GM19240 (cell line): Measurements from ENCODE around the gene ITPKC.
A peak's percentile ranks its signal among the peaks of the same experiment; 100 is the strongest.

Experiments used
- DNase-seq: peaks from one replicate; pipeline ENCODE4 v3.0.0; 2011; ENCODE audit warnings: low spot score; ENCODE audit not compliant: insufficient read length

ITPKC gene

GRCh38 chr19:40690050-40690692 lies 26.7 kb upstream of the ITPKC start, which contains the start of gene NUMBL:
TSS of gene NUMBL (minus strand) at chr19:40690651. CDS start at chr19:40690483, 168 bp downstream.
- DNase-seq, result no peak

- peak; percentile 84 for DNase-seq
Observed at GRCh38 chr19:40690693-40691420, 26.1 kb upstream of the ITPKC start.

- DNase-seq, result no peak
Observed at GRCh38 chr19:40691421-40692211, 25.3 kb upstream of the ITPKC start.

GRCh38 chr19:40692212-40692551 lies 24.7 kb upstream of the ITPKC start:
- DNase-seq, result no peak

- DNase-seq, result no peak
Observed at GRCh38 chr19:40693150-40693788, 23.6 kb upstream of the ITPKC start.

GRCh38 chr19:40693896-40694295 lies 23.0 kb upstream of the ITPKC start:
- DNase-seq, result no peak

- DNase-seq, result no peak
Observed at GRCh38 chr19:40695881-40696280, 21.0 kb upstream of the ITPKC start.

GRCh38 chr19:40697007-40697406 lies 19.9 kb upstream of the ITPKC start:
- no peak for DNase-seq

- no peak for DNase-seq
Observed at GRCh38 chr19:40700083-40700482, 16.8 kb upstream of the ITPKC start.

- DNase-seq, result no peak
Observed at GRCh38 chr19:40701758-40702157, 15.2 kb upstream of the ITPKC start.

GRCh38 chr19:40702337-40703012 lies 14.4 kb upstream of the ITPKC start:
- DNase-seq, result no peak

- no peak for DNase-seq
Observed at GRCh38 chr19:40703029-40703755, 13.7 kb upstream of the ITPKC start.

GRCh38 chr19:40704491-40705361 lies 12.2 kb upstream of the ITPKC start:
- DNase-seq, result no peak

GRCh38 chr19:40705362-40705651 lies 11.6 kb upstream of the ITPKC start:
- no peak for DNase-seq

GRCh38 chr19:40705950-40706619 lies 10.8 kb upstream of the ITPKC start:
- no peak for DNase-seq

- no peak for DNase-seq
Observed at GRCh38 chr19:40707615-40708014, 9.3 kb upstream of the ITPKC start.

GRCh38 chr19:40709817-40710216 lies 7.1 kb upstream of the ITPKC start:
- no peak for DNase-seq

GRCh38 chr19:40713939-40714338 lies 3.0 kb upstream of the ITPKC start:
- no peak for DNase-seq
